H9 (cell line): Measurements from ENCODE around the gene ZSCAN22. TPM values are rescaled to one million over a fixed set of nuclear protein-coding genes. Genes with fewer than 3 reads are reported as not detected.

ENCODE experiments used
- DNase-seq: peaks from one replicate; pipeline ENCODE4 v3.0.0-alpha.2; 2017
- H2AFZ ChIP-seq: one replicate; pipeline ENCODE4 v1.6.1; 2013; ENCODE audit warnings: mild to moderate bottlenecking, low read length, control low read depth, moderate library complexity
- H2AK5ac ChIP-seq: 2 replicates; pipeline ENCODE4 v1.6.1; 2013; ENCODE audit warnings: low read length, control low read depth, mixed read lengths; ENCODE audit not compliant: insufficient read length
- H2BK120ac ChIP-seq: one replicate; pipeline ENCODE4 v1.6.1; 2013; ENCODE audit warnings: low read depth, mild to moderate bottlenecking, low read length, control low read depth, inconsistent platforms; ENCODE audit not compliant: poor library complexity, severe bottlenecking
- H2BK12ac ChIP-seq: 2 replicates; pipeline ENCODE4 v1.6.1; 2013; ENCODE audit warnings: low read length, control low read depth, mixed read lengths, low read depth; ENCODE audit not compliant: insufficient read length
- H2BK15ac ChIP-seq: 2 replicates; pipeline ENCODE4 v1.6.1; 2013; ENCODE audit warnings: low read depth, low read length, control low read depth
- H2BK20ac ChIP-seq: one replicate; pipeline ENCODE4 v1.6.1; 2013; ENCODE audit warnings: low read depth, mild to moderate bottlenecking, low read length, control low read depth, inconsistent platforms; ENCODE audit not compliant: poor library complexity, severe bottlenecking
- H2BK5ac ChIP-seq: 2 replicates; pipeline ENCODE4 v1.6.1; 2013; ENCODE audit warnings: low read length, control low read depth, mixed read lengths; ENCODE audit not compliant: insufficient read length
- H3K14ac ChIP-seq: 2 replicates; pipeline ENCODE4 v1.6.1; 2013; ENCODE audit warnings: low read length, control low read depth; ENCODE audit not compliant: insufficient read depth
- H3K18ac ChIP-seq: 2 replicates; pipeline ENCODE4 v1.6.1; 2013; ENCODE audit warnings: low read depth, mild to moderate bottlenecking, mixed read lengths, low read length, control low read depth; ENCODE audit not compliant: insufficient read length
- H3K23ac ChIP-seq: 2 replicates; pipeline ENCODE4 v1.6.1; 2013; ENCODE audit warnings: low read length, control low read depth, mixed read lengths, low read depth; ENCODE audit not compliant: insufficient read length
- H3K23me2 ChIP-seq: 2 replicates; pipeline ENCODE4 v1.6.1; 2013; ENCODE audit warnings: low read depth, mild to moderate bottlenecking, mixed read lengths, low read length, control low read depth; ENCODE audit not compliant: insufficient read length, poor library complexity, severe bottlenecking
- H3K27ac ChIP-seq: 2 replicates; pipeline ENCODE4 v1.5.1; 2013; ENCODE audit warnings: low read length, control low read depth, mixed read lengths, low read depth; ENCODE audit not compliant: insufficient read length
- H3K27me3 ChIP-seq: 2 replicates; pipeline ENCODE4 v1.6.1; 2013; ENCODE audit warnings: low read length, control low read depth, inconsistent platforms; ENCODE audit not compliant: insufficient read depth
- H3K4ac ChIP-seq: 2 replicates; pipeline ENCODE4 v1.6.1; 2013; ENCODE audit warnings: low read depth, mild to moderate bottlenecking, control low read depth, inconsistent platforms, low read length, moderate library complexity
- H3K4me1 ChIP-seq: 2 replicates; pipeline ENCODE4 v1.6.1; 2013; ENCODE audit warnings: low read length, control low read depth, inconsistent platforms; ENCODE audit not compliant: insufficient read depth
- H3K4me2 ChIP-seq: 2 replicates; pipeline ENCODE4 v1.6.1; 2013; ENCODE audit warnings: low read length, control low read depth, mixed read lengths; ENCODE audit not compliant: insufficient read length, insufficient read depth
- H3K56ac ChIP-seq: 2 replicates; pipeline ENCODE4 v1.6.1; 2013; ENCODE audit warnings: low read depth, mild to moderate bottlenecking, mixed read lengths, low read length, control low read depth; ENCODE audit not compliant: insufficient read length
- H3K79me1 ChIP-seq: 2 replicates; pipeline ENCODE4 v1.6.1; 2013; ENCODE audit warnings: low read depth, mild to moderate bottlenecking, moderate library complexity, low read length, control low read depth, inconsistent platforms; ENCODE audit not compliant: insufficient read depth, poor library complexity, severe bottlenecking
- H3K79me2 ChIP-seq: 2 replicates; pipeline ENCODE4 v1.6.1; 2013; ENCODE audit warnings: low read length, control low read depth, inconsistent platforms; ENCODE audit not compliant: insufficient read depth
- H3K9ac ChIP-seq: 2 replicates; pipeline ENCODE4 v1.6.1; 2013; ENCODE audit warnings: low read length, control low read depth, mixed read lengths; ENCODE audit not compliant: insufficient read length; ENCODE audit errors: extremely low read depth
- H3K9me3 ChIP-seq: one replicate; pipeline ENCODE4 v1.6.1; 2013; ENCODE audit warnings: low read depth, low read length, inconsistent platforms; ENCODE audit not compliant: control insufficient read depth
- H3T11ph ChIP-seq: one replicate; pipeline ENCODE4 v1.6.1; 2013; ENCODE audit warnings: mild to moderate bottlenecking, low read length, control low read depth, inconsistent platforms
- H4K20me1 ChIP-seq: one replicate; pipeline ENCODE4 v1.6.1; 2013; ENCODE audit not compliant: control insufficient read depth, insufficient read length, insufficient read depth
- H4K5ac ChIP-seq: 2 replicates; pipeline ENCODE4 v1.6.1; 2013; ENCODE audit warnings: low read depth, mild to moderate bottlenecking, mixed read lengths, low read length, control low read depth; ENCODE audit not compliant: insufficient read length
- H4K8ac ChIP-seq: replicated peaks from 2 replicates; pipeline ENCODE4 v1.6.1; 2013; ENCODE audit warnings: low read length, control low read depth, mixed read lengths, low read depth; ENCODE audit not compliant: insufficient read length
- H4K91ac ChIP-seq: 2 replicates; pipeline ENCODE4 v1.6.1; 2013; ENCODE audit warnings: low read depth, mild to moderate bottlenecking, moderate library complexity, mixed read lengths, low read length, control low read depth; ENCODE audit not compliant: insufficient read length
- H3K27ac Mint-ChIP-seq, 3 experiments: 2 replicates in 2 of 3; 3 replicates in 1 of 3; pipeline ENCODE4 v1.8.0; 2020 to 2021; ENCODE audit warnings: mixed read lengths in 3 of 3, mild to moderate bottlenecking in 1 of 3, moderate library complexity in 1 of 3
- H3K27me3 Mint-ChIP-seq: 2 replicates; pipeline ENCODE4 v1.8.0; 2021; ENCODE audit warnings: low read depth, mild to moderate bottlenecking, moderate library complexity, mixed read lengths
- H3K36me3 Mint-ChIP-seq, 3 experiments: 2 replicates in 2 of 3; 3 replicates in 1 of 3; pipeline ENCODE4 v1.8.0; 2020 to 2021; ENCODE audit warnings: low read depth in 3 of 3, mixed read lengths in 3 of 3; ENCODE audit not compliant: insufficient read depth in 1 of 3
- H3K4me1 Mint-ChIP-seq, 2 experiments: 2 replicates each; pipeline ENCODE4 v1.8.0; 2020; ENCODE audit warnings: mixed read lengths in 2 of 2
- H3K4me3 Mint-ChIP-seq, 2 experiments: 2 replicates in 1 of 2; 3 replicates in 1 of 2; pipeline ENCODE4 v1.8.0; 2020 to 2021; ENCODE audit warnings: mild to moderate bottlenecking in 2 of 2, mixed read lengths in 2 of 2, moderate library complexity in 1 of 2
- H3K9me3 Mint-ChIP-seq, 2 experiments: 2 replicates in 1 of 2; 3 replicates in 1 of 2; pipeline ENCODE4 v1.8.0; 2020; ENCODE audit warnings: mild to moderate bottlenecking in 2 of 2, mixed read lengths in 2 of 2, moderate library complexity in 1 of 2
- WGBS: extraction: QIAGEN DNeasy Blood & Tissue Kit; methylation state at CpG from one replicate; pipeline ENCODE4 v1.1.7; 2013; ENCODE audit warnings: missing lambda C conversion rate, low lambda C conversion rate, mixed read lengths; ENCODE audit not compliant: insufficient read length; ENCODE audit errors: extremely low coverage; 5-methylcytosine and 5-hydroxymethylcytosine counted together
- total RNA-seq: library from RNA; stranded (reverse); gene quantifications from 2 replicates; pipeline ENCODE4 v1.2.1, GENCODE V29; 2021
- TF ChIP-seq, protein P1 (sequence below): fragments of 200-600 bp; sonication (generic); conservative IDR thresholded peaks from 3 replicates; pipeline ENCODE4 v1.8.0; 2021; ENCODE audit warnings: antibody characterized with exemption, mild to moderate bottlenecking

The ZSCAN22 gene
- total RNA-seq, 1 experiment from 2014 or later = 4.8 TPM

- Histone ChIP-seq H3K56ac (no peak overlapping the region), H3K27ac (no peak overlapping the region), H2BK120ac (no peak overlapping the region), H3K4ac (no peak overlapping the region), H4K8ac (no peak overlapping the region), H3K79me1 (no peaks in the 10 kb centered on the region), H3K18ac (no peak overlapping the region), H3K4me2 (no peak overlapping the region), H3K79me2 (no peaks in the 10 kb centered on the region), H4K5ac (no peak overlapping the region), H3K14ac (no peak overlapping the region), H3K23me2 (peaks cover 4% of the 10 kb centered on the region), H4K91ac (no peak overlapping the region), H3K27me3 (no peaks in the 10 kb centered on the region), H3K4me1 (no peaks in the 10 kb centered on the region), H2AK5ac (no peak overlapping the region), H2BK15ac (no peak overlapping the region), H2BK12ac (no peak overlapping the region), H3K9ac (no peak overlapping the region), H4K20me1 (no peaks in the 10 kb centered on the region), H3T11ph (no peak overlapping the region), H2BK5ac (no peak overlapping the region), H3K9me3 (no peaks in the 10 kb centered on the region), H3K23ac (no peak overlapping the region), H2BK20ac (no peak overlapping the region), H2AFZ (no peak overlapping the region)
- no peaks in the 10 kb centered on the region for H3K9me3 Mint-ChIP-seq
- no CpG with 5 or more reads among the region's 4 CpGs for WGBS
- H3K4me3 Mint-ChIP-seq = no peak overlapping the region; a peak in 1 of 5 replicates
- no peaks in the 10 kb centered on the region for H3K27me3 Mint-ChIP-seq
- no peak overlapping the region for H3K27ac Mint-ChIP-seq
- TF ChIP-seq, protein P1, sequence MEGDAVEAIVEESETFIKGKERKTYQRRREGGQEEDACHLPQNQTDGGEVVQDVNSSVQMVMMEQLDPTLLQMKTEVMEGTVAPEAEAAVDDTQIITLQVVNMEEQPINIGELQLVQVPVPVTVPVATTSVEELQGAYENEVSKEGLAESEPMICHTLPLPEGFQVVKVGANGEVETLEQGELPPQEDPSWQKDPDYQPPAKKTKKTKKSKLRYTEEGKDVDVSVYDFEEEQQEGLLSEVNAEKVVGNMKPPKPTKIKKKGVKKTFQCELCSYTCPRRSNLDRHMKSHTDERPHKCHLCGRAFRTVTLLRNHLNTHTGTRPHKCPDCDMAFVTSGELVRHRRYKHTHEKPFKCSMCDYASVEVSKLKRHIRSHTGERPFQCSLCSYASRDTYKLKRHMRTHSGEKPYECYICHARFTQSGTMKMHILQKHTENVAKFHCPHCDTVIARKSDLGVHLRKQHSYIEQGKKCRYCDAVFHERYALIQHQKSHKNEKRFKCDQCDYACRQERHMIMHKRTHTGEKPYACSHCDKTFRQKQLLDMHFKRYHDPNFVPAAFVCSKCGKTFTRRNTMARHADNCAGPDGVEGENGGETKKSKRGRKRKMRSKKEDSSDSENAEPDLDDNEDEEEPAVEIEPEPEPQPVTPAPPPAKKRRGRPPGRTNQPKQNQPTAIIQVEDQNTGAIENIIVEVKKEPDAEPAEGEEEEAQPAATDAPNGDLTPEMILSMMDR = no peak
- peaks cover 13 to 21% of the 10 kb centered on the region in 2 experiments for H3K4me1 Mint-ChIP-seq
- H3K36me3 Mint-ChIP-seq = peaks cover 27 to 55% (median 34%) of the 10 kb centered on the region in 3 experiments
- DNase-seq = no peak
Measured at GRCh38 chr19:58307736-58308135, 19.1 kb upstream of the ZSCAN22 start.
